ENCODE data around the gene CTSE. TPM values are rescaled to one million over a fixed set of nuclear protein-coding genes. Genes with fewer than 3 reads are reported as not detected.
A peak's percentile ranks its signal among the peaks of the same experiment; 100 is the strongest.

The CTSE gene
- polyA plus RNA-seq, 1 donor (not counting 4 experiments of a cell fraction or from before 2014, with no cell fraction given): 0.33 TPM

DNA sequence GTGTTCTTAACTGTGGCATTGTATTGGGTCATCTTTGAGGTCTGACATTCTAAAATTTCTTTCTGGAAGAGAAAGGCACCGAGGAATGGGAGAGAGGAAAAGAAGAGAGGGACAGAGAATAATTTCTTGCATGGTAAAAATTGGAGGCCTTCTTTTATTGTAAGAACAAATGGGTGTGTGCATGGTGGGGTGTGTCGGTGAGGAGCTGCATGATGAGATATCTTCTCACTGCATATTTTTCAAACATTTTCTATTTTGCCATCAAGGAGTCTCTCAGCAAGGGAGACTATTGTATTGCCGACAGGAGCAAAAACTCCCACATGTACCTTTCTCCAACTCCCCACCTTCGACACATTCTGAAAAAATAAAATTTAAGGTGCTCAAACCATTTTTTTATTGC, 6.5 kb upstream of the CTSE start:
- Histone ChIP-seq H3K27ac (ENCODE audit: control insufficient read depth, insufficient read depth, low read length) (no peak overlapping the region), H3K36me3 (ENCODE audit: control insufficient read depth in 2 of 2, extremely low read depth in 1 of 2, insufficient read depth in 2 of 2, low read length in 2 of 2) (no peaks in the 10 kb centered on the region), H3K4me3 (ENCODE audit: control insufficient read depth in 2 of 3, extremely low read depth in 1 of 3, insufficient read depth in 2 of 3, low read depth in 1 of 3, low read length in 3 of 3) (no peak overlapping the region), H3K27me3 (ENCODE audit: control insufficient read depth, extremely low read depth, insufficient read depth, low read length) (no peaks in the 10 kb centered on the region), H3K4me2 (ENCODE audit: control insufficient read depth, extremely low read depth, insufficient read depth, low read depth, low read length) (no peak overlapping the region), H3K9me1 (ENCODE audit: control insufficient read depth, extremely low read depth, insufficient read depth, low read length) (no peaks in the 10 kb centered on the region), H3K9me3 (ENCODE audit: control insufficient read depth, low read depth, low read length) (no peaks in the 10 kb centered on the region), H4K20me1 (ENCODE audit: control insufficient read depth, extremely low read depth, insufficient read depth, low read length) (no peaks in the 10 kb centered on the region), H3K4me1 (ENCODE audit: control insufficient read depth, extremely low read depth, insufficient read depth, low read length) (peaks cover 25% of the 10 kb centered on the region), H2AFZ (ENCODE audit: control insufficient read depth, low read length) (no peak overlapping the region), H3K9ac (ENCODE audit: control insufficient read depth, extremely low read depth, insufficient read depth, low read length) (no peak overlapping the region), H3K79me2 (ENCODE audit: control insufficient read depth, insufficient read depth, low read length) (no peaks in the 10 kb centered on the region)
- no peak for TF ChIP-seq EZH2 (IDR thresholded peaks at IDR 0.05; ENCODE audit: low read length)
- TF ChIP-seq, protein P1, sequence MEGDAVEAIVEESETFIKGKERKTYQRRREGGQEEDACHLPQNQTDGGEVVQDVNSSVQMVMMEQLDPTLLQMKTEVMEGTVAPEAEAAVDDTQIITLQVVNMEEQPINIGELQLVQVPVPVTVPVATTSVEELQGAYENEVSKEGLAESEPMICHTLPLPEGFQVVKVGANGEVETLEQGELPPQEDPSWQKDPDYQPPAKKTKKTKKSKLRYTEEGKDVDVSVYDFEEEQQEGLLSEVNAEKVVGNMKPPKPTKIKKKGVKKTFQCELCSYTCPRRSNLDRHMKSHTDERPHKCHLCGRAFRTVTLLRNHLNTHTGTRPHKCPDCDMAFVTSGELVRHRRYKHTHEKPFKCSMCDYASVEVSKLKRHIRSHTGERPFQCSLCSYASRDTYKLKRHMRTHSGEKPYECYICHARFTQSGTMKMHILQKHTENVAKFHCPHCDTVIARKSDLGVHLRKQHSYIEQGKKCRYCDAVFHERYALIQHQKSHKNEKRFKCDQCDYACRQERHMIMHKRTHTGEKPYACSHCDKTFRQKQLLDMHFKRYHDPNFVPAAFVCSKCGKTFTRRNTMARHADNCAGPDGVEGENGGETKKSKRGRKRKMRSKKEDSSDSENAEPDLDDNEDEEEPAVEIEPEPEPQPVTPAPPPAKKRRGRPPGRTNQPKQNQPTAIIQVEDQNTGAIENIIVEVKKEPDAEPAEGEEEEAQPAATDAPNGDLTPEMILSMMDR (optimal IDR thresholded peaks at IDR 0.05 in 1 of 3, IDR thresholded peaks at IDR 0.05 in 1 of 3, conservative IDR thresholded peaks at IDR 0.05 in 1 of 3; ENCODE audit: extremely low read depth in 1 of 3, insufficient read depth in 2 of 3, low read length in 3 of 3): no peak
- FAIRE-seq (no peak), DNase-seq (ENCODE audit: low read depth, low spot score) (no peak)
- dilution Hi-C loops (cut with MboI; ENCODE audit: extremely low pct_ligation_motif_present, low sequenced_read_pairs): no loop called here

DNA sequence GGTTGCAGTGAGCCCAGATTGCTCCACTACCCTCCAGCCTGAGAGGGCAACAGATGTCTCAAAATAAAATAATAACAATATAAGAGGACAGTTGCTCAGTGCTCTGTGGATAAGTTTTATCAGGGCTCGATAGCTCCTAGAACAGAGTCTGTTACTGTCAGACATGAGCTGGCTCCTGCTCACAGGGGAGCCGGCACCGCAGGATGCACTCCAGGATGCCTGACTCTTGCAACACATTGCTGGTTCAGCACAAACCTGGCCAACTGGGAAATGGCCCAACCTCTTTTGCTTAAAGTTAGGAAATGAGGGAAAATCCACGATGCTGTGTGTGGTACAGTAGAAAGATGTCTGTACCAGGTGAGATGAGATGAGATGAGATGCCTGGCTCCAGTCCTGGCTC, 5.8 kb upstream of the CTSE start:
- Histone ChIP-seq H3K9ac (ENCODE audit: control insufficient read depth, extremely low read depth, insufficient read depth, low read length) (no peak overlapping the region), H3K4me1 (ENCODE audit: control insufficient read depth, extremely low read depth, insufficient read depth, low read length) (peaks cover 25% of the 10 kb centered on the region), H3K36me3 (ENCODE audit: control insufficient read depth in 2 of 2, extremely low read depth in 1 of 2, insufficient read depth in 2 of 2, low read length in 2 of 2) (no peaks in the 10 kb centered on the region), H3K4me2 (ENCODE audit: control insufficient read depth, extremely low read depth, insufficient read depth, low read depth, low read length) (no peak overlapping the region), H3K27ac (ENCODE audit: control insufficient read depth, insufficient read depth, low read length) (no peak overlapping the region), H3K9me1 (ENCODE audit: control insufficient read depth, extremely low read depth, insufficient read depth, low read length) (no peaks in the 10 kb centered on the region), H3K79me2 (ENCODE audit: control insufficient read depth, insufficient read depth, low read length) (no peaks in the 10 kb centered on the region), H3K27me3 (ENCODE audit: control insufficient read depth, extremely low read depth, insufficient read depth, low read length) (no peaks in the 10 kb centered on the region), H2AFZ (ENCODE audit: control insufficient read depth, low read length) (no peak overlapping the region), H3K9me3 (ENCODE audit: control insufficient read depth, low read depth, low read length) (no peaks in the 10 kb centered on the region), H3K4me3 (ENCODE audit: control insufficient read depth in 2 of 3, extremely low read depth in 1 of 3, insufficient read depth in 2 of 3, low read depth in 1 of 3, low read length in 3 of 3) (no peak overlapping the region), H4K20me1 (ENCODE audit: control insufficient read depth, extremely low read depth, insufficient read depth, low read length) (no peaks in the 10 kb centered on the region)
- DNase-seq (ENCODE audit: low read depth, low spot score) (no peak), FAIRE-seq (peak; percentile 32)
- dilution Hi-C loops (cut with MboI; ENCODE audit: extremely low pct_ligation_motif_present, low sequenced_read_pairs): no loop called here
- TF ChIP-seq EZH2 (IDR thresholded peaks at IDR 0.05; ENCODE audit: low read length): no peak
- TF ChIP-seq, protein P1 (optimal IDR thresholded peaks at IDR 0.05 in 1 of 3, IDR thresholded peaks at IDR 0.05 in 1 of 3, conservative IDR thresholded peaks at IDR 0.05 in 1 of 3; ENCODE audit: extremely low read depth in 1 of 3, insufficient read depth in 2 of 3, low read length in 3 of 3): no peak
